Ovary (tissue), 3 donors: ENCODE data around the gene QRICH2.

Experiments
- POLR2A ChIP-seq: fragments of 450-650 bp; IDR thresholded peaks from one replicate; pipeline ENCODE4 v1.6.1; 2017; ENCODE audit warnings: antibody characterized with exemption, mild to moderate bottlenecking, moderate library complexity
- TF ChIP-seq, protein P1 (sequence below), 3 donors: fragments of 450-650 bp in 2 of 3; fragments of 200-600 bp in 1 of 3; IDR thresholded peaks; one replicate each; pipeline versions ENCODE4 v1.5.1 to v1.8.0; 2016 to 2022; ENCODE audit warnings: antibody characterized with exemption in 3 of 3, mild to moderate bottlenecking in 1 of 3
- donor health status: DM: no; HTN: no; CAD: no.

DNA sequence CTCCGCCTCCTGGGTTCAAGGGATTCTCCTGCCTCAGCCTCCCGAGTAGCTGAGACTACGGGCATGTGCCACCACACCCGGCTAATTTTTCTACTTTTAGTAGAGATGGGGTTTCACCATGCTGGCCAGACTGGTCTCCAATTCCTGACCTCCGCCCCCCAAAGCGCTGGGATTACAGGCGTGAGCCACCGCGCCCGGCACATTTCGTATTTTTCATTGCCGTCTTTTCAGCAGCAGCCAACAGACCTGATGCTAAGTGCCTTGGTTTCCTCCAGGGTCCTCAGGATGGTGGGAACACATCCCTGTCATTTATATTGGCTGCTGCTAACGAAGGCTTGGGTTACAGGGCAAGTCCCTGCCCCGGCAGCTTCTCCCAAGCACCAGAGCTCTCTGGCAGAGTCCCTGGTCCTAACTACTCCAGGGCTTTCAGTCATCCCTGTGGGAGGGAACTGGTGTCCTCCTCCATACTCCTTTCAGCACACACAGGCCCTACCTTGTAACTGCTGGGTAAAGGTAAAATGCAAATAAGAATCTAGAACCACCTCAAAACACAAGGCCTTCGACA is 66.3 kb downstream of the QRICH2 start:
- TF ChIP-seq, protein P1, sequence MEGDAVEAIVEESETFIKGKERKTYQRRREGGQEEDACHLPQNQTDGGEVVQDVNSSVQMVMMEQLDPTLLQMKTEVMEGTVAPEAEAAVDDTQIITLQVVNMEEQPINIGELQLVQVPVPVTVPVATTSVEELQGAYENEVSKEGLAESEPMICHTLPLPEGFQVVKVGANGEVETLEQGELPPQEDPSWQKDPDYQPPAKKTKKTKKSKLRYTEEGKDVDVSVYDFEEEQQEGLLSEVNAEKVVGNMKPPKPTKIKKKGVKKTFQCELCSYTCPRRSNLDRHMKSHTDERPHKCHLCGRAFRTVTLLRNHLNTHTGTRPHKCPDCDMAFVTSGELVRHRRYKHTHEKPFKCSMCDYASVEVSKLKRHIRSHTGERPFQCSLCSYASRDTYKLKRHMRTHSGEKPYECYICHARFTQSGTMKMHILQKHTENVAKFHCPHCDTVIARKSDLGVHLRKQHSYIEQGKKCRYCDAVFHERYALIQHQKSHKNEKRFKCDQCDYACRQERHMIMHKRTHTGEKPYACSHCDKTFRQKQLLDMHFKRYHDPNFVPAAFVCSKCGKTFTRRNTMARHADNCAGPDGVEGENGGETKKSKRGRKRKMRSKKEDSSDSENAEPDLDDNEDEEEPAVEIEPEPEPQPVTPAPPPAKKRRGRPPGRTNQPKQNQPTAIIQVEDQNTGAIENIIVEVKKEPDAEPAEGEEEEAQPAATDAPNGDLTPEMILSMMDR (IDR thresholded peaks at IDR 0.05): no peak
- TF ChIP-seq POLR2A: no peak
